Measurements from ENCODE around the gene CCNE1. TPM values are rescaled to one million over a fixed set of nuclear protein-coding genes. Genes with fewer than 3 reads are reported as not detected.
A peak's percentile ranks its signal among the peaks of the same experiment; 100 is the strongest.

CCNE1 gene
- total RNA-seq, 6 experiments from 2014 or later: 5.6 to 7.0 (median 6.5) TPM

DNA sequence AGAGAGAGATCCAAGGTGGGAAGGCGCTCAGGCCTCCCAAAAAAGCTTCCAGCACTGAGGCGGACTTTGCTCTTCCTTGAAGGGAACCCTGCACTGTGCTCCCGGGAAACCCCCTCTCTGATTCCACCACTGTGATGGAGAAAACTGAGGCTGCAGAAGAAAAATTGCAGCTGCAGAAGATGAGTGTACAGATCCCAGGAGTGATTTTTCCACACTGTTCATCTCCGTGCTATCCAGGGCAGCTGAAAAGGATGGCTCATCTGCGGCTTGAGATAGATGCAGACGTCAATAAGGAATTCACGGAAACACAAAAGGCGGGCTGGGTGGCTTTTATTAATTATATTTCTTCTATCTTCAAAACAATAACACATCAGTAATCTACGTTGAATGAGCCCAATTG, 26.2 kb downstream of the CCNE1 start:
- Mint-ChIP-seq H3K4me3 (no peak overlapping the region), H3K9me3 (no peaks in the 10 kb centered on the region), H3K36me3 (ENCODE audit: low read depth) (no peaks in the 10 kb centered on the region), H3K4me1 (ENCODE audit: low read depth) (peaks cover 17% of the 10 kb centered on the region), H3K27ac (no peak overlapping the region), H3K27me3 (ENCODE audit: insufficient read depth) (peaks cover 21% of the 10 kb centered on the region)
- DNase-seq: no peak
- TF ChIP-seq, protein P1, sequence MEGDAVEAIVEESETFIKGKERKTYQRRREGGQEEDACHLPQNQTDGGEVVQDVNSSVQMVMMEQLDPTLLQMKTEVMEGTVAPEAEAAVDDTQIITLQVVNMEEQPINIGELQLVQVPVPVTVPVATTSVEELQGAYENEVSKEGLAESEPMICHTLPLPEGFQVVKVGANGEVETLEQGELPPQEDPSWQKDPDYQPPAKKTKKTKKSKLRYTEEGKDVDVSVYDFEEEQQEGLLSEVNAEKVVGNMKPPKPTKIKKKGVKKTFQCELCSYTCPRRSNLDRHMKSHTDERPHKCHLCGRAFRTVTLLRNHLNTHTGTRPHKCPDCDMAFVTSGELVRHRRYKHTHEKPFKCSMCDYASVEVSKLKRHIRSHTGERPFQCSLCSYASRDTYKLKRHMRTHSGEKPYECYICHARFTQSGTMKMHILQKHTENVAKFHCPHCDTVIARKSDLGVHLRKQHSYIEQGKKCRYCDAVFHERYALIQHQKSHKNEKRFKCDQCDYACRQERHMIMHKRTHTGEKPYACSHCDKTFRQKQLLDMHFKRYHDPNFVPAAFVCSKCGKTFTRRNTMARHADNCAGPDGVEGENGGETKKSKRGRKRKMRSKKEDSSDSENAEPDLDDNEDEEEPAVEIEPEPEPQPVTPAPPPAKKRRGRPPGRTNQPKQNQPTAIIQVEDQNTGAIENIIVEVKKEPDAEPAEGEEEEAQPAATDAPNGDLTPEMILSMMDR (IDR thresholded peaks at IDR 0.05): no peak

DNA sequence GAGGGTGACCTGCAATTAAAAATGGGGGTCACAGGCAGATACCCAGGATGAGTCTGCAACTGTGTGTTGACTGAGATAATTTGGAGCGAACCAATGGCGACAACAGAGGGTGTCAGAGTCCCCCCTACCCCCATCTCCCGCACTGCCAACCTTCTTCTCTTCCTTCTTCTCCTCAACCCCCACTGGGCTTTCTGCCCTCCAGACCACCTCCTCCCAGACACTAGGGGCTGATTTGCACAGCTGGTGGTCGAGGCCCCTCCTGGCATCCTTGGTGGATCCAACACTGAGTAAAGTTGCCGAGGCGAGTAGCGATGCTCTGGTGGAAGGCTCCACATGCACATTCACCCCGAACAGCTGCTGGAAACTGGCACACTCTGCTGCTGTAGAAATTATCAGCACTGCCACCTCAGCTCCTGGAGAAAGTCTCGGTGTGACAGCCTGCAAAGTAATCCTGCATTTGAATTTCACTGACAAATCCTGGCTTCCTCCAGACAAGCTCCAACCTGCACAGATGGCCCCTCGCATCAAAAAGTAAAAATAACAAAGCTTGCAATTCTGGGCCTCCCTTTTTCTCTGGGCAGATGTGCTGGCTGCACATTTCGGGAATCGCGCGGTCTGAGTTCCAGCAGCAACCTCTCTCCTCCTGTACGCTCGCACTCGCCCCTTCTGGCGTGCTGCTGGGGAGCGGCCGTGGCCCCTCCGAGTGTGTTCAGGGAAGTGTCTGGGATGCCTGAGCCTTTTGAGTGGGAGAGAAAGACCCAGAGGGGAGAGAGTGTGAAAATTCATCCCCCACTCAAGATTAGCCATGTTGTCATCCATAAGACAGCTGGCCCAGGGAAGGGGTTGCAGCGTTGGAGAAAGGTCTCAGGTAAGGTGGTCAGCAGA, 28.5 kb downstream of the CCNE1 start:
- no peak overlapping the region for H3K4me3 Mint-ChIP-seq
- no peaks in the 10 kb centered on the region for H3K36me3 Mint-ChIP-seq (ENCODE audit: low read depth)
- H3K27me3 Mint-ChIP-seq (ENCODE audit: insufficient read depth): peaks cover 19% of the 10 kb centered on the region
- H3K27ac Mint-ChIP-seq: no peak overlapping the region
- no peaks in the 10 kb centered on the region for H3K9me3 Mint-ChIP-seq
- peaks cover 18% of the 10 kb centered on the region for H3K4me1 Mint-ChIP-seq (ENCODE audit: low read depth)
- TF ChIP-seq, protein P1 (IDR thresholded peaks at IDR 0.05): no peak
- DNase-seq: no peak

DNA sequence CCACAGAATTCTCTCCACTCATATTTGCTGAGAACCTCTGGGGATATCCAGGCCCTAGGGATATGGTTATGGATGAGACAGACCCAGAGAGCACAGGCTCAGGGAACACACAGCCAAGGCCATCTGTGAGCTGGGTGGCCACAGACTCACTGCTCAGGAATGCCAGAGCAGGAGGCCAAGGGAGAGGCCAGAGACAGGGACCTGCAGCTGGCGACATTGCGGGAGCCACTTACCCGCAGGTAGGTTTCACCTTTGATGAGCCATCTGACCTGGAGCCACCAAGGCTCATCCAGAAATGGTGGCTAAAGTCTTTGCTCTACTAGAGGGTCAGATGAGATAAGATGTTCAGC, 29.4 kb downstream of the CCNE1 start:
- Mint-ChIP-seq H3K4me3 (no peak overlapping the region), H3K4me1 (ENCODE audit: low read depth) (peaks cover 27% of the 10 kb centered on the region), H3K27ac (peak overlapping the region; percentile 19; the same call in 1 of the 2 replicates), H3K27me3 (ENCODE audit: insufficient read depth) (peaks cover 21% of the 10 kb centered on the region), H3K36me3 (ENCODE audit: low read depth) (no peaks in the 10 kb centered on the region), H3K9me3 (no peaks in the 10 kb centered on the region)
- no peak for DNase-seq
- TF ChIP-seq, protein P1 (IDR thresholded peaks at IDR 0.05): no peak

DNA sequence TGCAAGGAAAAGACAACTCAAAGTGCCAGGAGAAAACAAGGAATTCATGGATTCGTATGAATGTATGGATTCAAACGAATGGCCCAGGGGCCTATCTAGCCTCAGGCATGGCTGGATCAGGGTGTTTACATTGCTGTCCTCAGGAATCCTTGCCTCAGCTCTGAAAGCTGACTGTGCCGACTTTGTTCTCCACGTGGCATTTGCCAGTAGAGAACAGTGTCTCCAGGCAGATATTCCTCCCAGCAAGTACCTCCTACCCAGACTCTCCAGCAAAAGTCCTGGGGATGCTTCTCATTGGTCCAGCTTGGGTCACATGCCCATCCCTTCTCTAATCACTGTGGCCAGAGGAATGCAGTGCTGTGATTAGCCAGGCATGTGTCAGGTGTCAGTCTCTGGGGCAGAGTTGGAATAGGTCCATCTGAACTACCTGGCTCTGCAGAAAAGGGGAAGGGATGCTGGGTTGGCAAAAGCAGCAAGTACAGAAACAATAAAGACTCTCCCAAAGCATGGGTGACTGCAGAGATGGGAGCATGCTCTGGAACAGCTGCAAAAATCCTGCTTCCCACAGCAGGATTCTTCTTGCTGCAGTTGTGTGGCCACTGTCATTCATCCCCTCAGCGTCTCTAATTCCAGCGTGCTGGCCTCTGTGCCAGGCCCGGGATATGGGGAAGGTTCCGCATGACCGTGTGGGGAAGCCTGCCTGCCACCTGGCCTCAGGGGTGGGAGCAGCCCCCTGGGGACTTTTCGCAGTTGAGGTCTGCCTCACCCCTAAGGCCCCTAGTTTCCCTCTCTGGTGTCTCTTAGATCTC, 30.0 kb downstream of the CCNE1 start:
- Mint-ChIP-seq H3K36me3 (ENCODE audit: low read depth) (no peaks in the 10 kb centered on the region), H3K4me1 (ENCODE audit: low read depth) (peaks cover 28% of the 10 kb centered on the region), H3K27ac (peak overlapping the region; percentile 19; the same call in 1 of the 2 replicates), H3K9me3 (no peaks in the 10 kb centered on the region), H3K27me3 (ENCODE audit: insufficient read depth) (peaks cover 21% of the 10 kb centered on the region), H3K4me3 (no peak overlapping the region)
- peak; percentile 74 for DNase-seq
- TF ChIP-seq, protein P1 (IDR thresholded peaks at IDR 0.05): no peak

DNA sequence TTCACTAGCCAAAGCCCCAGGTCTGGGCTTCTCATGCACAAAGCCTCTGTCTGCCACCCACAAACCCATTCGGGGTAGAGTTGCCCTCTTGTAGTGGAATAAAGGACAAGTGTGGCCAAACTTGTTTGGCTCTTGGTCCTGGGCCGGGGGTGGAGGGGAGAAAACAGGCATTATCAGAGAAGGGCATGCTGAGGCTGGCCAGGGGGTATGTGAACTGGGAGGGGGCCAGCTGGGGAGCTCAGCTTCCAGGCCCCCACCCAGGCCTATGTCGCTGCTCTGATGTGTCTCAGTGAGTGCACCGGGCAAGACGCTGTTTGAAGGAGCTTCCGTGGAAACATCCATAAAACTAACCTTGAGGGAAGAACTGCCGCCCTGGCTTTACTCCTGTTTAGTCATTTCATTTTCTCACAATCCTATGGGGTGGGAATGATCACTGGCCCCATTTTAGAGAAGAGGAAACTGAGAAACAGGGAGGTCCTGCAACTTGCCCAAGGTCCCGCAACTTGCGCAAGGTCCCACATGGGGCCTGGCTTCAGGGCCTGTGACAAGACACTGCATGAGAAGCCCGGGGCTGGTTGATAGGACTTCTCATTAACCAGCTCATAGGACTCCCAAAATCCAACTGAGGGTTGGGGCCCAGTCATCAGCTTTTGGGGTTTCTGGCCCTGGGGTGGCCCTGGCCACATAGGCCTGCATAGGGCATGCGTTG, 30.8 kb downstream of the CCNE1 start:
- TF ChIP-seq, protein P1 (IDR thresholded peaks at IDR 0.05): no peak
- Mint-ChIP-seq H3K27me3 (ENCODE audit: insufficient read depth) (peaks cover 19% of the 10 kb centered on the region), H3K4me1 (ENCODE audit: low read depth) (peaks cover 28% of the 10 kb centered on the region), H3K27ac (no peak overlapping the region), H3K4me3 (no peak overlapping the region), H3K36me3 (ENCODE audit: low read depth) (no peaks in the 10 kb centered on the region), H3K9me3 (no peaks in the 10 kb centered on the region)
- no peak for DNase-seq
